ENCODE results near the gene KLK10.

- TF ChIP-seq, protein P1, sequence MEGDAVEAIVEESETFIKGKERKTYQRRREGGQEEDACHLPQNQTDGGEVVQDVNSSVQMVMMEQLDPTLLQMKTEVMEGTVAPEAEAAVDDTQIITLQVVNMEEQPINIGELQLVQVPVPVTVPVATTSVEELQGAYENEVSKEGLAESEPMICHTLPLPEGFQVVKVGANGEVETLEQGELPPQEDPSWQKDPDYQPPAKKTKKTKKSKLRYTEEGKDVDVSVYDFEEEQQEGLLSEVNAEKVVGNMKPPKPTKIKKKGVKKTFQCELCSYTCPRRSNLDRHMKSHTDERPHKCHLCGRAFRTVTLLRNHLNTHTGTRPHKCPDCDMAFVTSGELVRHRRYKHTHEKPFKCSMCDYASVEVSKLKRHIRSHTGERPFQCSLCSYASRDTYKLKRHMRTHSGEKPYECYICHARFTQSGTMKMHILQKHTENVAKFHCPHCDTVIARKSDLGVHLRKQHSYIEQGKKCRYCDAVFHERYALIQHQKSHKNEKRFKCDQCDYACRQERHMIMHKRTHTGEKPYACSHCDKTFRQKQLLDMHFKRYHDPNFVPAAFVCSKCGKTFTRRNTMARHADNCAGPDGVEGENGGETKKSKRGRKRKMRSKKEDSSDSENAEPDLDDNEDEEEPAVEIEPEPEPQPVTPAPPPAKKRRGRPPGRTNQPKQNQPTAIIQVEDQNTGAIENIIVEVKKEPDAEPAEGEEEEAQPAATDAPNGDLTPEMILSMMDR (IDR thresholded peaks at IDR 0.05) = no peak
- TF ChIP-seq POLR2A (IDR thresholded peaks at IDR 0.05) = no peak
Observed at GRCh38 chr19:50969413-50969760, 50.1 kb downstream of the KLK10 start, which contains the start of gene KLK6.

Data from thyroid gland (tissue), 4 donors.